Suppressor macrophage (primary cell): ENCODE data around the gene GRID2.
A peak's percentile ranks its signal among the peaks of the same experiment; 100 is the strongest.
"Not testable (repeated sequence)": the region's sequence is repeated elsewhere in the genome, so short reads cannot be mapped to it uniquely, and the experiment has no call there.

Experiments
- DNase-seq, 4 experiments: peaks; one replicate each; pipeline ENCODE4 v3.0.0-alpha.2; 2020 to 2022

Gene GRID2

DNA sequence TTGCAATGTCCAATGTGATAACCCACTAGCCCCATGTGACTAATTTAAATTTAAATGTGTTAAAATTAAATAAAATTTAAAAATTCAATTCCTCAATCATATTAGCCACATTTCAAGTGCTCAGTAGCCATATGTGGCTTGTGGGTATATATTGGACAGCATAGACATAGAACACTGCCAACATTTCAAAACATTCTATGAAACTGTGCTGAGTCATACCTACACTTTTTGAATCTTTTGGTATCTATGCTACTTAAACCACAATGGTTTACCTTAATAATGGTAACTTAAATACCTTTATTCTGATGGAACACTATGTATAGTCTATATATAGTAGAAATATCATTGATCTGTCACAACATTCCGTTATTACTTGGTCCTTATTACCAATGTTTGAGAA, 1301.4 kb downstream of the GRID2 start:
- DNase-seq = no peak

- DNase-seq = no peak
These were observed 1313.8 kb downstream of the GRID2 start for GRCh38 chr4:93617606-93618005.

DNA sequence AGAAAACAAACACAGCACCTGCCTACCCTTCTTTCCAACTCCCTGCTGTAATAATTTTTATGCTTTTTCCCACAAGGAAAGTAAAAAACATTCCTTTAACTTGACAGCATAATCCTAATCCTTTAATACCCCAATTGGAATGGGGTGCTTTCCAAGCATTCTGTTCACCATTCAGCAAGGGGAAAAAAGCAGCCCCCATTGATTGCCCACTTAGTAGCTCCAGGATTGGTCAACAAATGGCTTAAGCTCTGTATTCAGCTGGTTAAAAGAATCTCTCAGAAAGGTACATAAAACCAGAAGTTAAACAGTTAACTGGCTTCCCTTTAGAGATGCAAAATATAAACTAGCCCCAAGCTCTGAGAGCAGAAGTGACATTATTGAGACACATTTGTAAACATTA, 1330.0 kb downstream of the GRID2 start:
- no peak for DNase-seq

GRCh38 chr4:93635943-93636342, 1332.2 kb downstream of the GRID2 start:
- DNase-seq = no peak

- no peak for DNase-seq
These were observed 1341.4 kb downstream of the GRID2 start for GRCh38 chr4:93645120-93645519.

- DNase-seq = no peak
These were observed 1342.6 kb downstream of the GRID2 start for GRCh38 chr4:93646233-93646930.

- DNase-seq = no peak
These were observed 1344.5 kb downstream of the GRID2 start for GRCh38 chr4:93648258-93648657.

GRCh38 chr4:93649828-93650227, 1346.1 kb downstream of the GRID2 start:
- no peak for DNase-seq

DNA sequence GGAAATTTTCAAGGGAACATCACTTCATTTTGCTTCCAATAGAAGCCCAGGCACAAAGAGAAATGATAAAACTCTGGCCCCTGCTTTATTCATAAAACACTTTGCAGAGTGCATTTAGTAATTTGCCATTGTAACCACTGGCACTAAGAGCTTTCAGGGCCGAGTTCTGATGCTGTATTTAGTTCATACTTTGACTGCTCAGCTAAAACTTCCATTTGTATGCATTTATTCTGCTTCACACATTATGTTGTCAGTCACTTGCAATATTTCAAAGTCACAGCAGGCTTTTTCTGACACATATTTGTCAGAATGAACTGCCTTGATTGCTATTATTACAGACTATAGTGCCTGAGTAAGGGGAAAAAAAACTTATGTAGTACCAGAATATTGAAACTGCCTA, 1350.4 kb downstream of the GRID2 start:
- no peak for DNase-seq

GRCh38 chr4:93657527-93657926, 1353.8 kb downstream of the GRID2 start:
- no peak for DNase-seq

DNA sequence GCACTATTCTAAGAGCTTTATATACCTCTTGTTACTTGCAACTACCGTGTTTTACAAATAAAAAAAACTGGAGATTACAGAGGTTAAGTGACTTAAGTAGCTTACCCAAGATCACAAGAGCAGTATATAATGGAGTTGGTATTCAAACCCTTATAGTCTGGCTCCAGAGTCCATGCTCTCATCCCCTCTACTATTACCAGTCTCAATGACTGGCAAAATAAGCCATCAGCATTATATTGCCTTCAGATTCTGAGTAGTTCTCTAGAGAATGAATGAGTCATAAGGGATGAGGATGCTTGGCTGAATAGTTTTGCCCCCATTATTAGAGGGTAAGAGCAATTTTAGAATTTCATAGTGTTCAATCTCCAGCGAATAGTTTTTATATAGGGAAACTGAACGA, 1354.7 kb downstream of the GRID2 start:
- DNase-seq = no peak

- no peak for DNase-seq
These were observed 1355.9 kb downstream of the GRID2 start for GRCh38 chr4:93659629-93660028.

GRCh38 chr4:93660036-93660435, 1356.3 kb downstream of the GRID2 start:
- no peak for DNase-seq

- no peak for DNase-seq
These were observed 1366.7 kb downstream of the GRID2 start for GRCh38 chr4:93670434-93670833.

- DNase-seq = no peak
These were observed 1367.3 kb downstream of the GRID2 start for GRCh38 chr4:93671093-93671492.

GRCh38 chr4:93676937-93677336, 1373.2 kb downstream of the GRID2 start:
- not testable (repeated sequence) for DNase-seq

DNA sequence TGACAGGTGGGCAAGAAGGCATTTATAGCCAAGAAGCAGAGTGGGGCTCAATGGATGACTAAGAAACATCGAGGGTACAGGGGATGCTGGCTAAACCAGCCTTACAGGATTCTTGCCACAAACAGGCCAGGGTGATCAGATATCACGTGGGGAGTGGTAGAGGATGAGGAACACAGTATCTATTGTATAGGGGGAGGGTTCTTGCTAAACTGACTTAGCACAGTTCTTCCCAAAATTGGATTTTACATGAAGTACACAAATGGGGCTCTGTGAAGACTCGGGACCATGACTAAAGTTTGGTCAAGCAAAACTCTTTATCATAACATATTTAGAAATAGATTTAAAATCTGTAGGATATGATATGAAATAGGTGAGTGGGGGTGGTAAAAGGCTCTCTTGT, 1380.8 kb downstream of the GRID2 start:
- DNase-seq = no peak

DNA sequence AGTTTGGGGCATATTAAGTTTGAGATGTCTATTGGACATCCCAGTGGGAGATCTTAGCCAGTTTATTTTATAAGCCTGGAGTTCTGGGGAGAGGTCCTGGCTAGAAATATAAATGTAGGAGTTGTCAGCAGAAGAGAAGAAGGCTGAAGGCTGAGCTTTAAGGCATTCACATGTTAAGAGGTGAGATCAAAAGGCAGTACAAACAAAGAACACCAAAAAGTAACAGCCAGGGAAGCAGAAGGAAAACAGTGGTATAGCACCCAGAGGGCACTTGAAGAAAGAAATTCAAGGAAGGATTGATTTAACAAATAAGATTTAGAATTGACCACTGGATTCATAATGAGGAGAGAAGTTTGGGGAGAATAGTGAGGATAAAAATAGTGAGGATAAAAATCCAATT, 1383.5 kb downstream of the GRID2 start:
- DNase-seq = no peak

- no peak for DNase-seq
These were observed 1385.2 kb downstream of the GRID2 start for GRCh38 chr4:93688978-93689377.

DNA sequence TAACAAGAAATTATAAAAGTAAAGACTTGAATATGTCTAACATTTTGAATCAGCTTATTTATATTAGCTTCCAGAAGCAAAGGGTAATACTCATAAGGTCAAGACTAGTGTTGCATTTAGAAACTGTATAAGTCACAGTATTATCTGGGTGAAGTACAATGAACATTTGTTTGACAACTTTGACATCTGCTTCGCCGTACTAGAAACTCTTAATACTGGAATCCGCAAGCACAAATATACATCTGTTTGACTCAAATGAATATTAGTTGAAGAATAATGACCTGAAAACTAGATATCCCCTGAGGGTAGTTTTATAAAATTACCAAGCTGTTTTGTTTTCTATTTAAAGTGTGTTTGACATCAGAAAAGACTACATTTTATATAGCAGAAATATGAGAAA, 1389.4 kb downstream of the GRID2 start:
- no peak for DNase-seq

DNA sequence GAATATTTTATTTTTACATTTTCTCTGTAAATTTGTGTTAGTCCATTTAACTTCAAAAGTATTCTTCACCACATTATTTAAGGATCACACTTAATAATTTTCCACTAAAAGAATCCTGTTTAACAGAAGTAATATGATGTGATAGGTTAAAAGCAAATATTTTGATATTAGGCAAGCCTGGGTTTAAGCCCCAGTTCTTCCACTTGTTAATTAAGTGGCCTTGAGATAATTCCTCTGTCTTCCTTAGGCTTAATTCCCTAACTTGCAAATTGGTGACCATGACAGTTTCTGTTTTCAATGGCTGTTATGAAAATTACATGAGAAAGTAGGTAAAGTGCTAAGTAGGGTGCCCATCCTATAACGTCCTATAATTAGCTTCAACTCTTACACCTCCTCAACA, 1394.9 kb downstream of the GRID2 start:
- no peak for DNase-seq

GRCh38 chr4:93700571-93700970, 1396.8 kb downstream of the GRID2 start:
- DNase-seq = no peak

DNA sequence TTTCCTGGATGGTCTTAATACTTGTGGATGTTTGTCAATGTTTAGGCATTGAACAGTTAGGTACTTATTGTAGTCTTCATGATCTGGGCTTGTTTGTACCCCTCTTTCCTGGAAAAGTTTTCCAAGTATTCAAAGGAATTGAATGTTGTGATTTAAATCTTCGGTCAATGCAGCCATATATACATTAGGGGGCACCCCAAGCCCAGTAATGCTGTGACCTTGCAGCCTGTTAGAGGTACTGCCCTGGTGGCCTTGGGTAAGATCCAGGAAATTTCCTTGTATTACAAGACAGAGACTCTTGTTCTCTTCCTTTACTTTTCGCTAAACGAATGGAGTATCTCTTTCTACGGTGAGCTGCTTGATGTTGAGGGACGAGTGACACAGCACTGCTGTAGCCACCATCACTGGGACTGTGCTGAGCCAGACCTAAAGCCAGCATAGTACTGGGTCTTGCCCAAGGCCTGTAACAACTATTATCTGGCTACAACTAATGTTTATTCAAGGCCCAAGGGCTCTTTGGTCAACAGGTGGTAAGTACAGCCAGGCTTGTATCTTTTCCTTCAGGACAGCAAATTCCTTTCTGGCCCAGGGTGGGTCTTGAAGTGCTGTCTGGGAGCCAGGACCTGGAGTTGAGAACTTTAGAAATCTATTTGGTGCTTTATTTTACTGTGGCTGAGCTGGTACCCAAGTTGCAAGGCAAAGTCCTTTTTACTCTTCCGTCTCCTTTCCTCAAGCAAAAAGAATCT, 1406.5 kb downstream of the GRID2 start:
- DNase-seq = peak; percentile 39 to 65 (median 55)

- DNase-seq = no peak
These were observed 1407.2 kb downstream of the GRID2 start for GRCh38 chr4:93710847-93711430.
